HG03175 (cell line): ENCODE results near the gene PLEKHH3.

Experiments
- ATAC-seq: cut with Tn5 transposase; IDR thresholded peaks from one replicate; pipeline ENCODE4 v1.9.1; 2021; ENCODE audit warnings: mild to moderate bottlenecking, moderate library complexity; ENCODE audit not compliant: unreplicated experiment

The PLEKHH3 gene, protein sequence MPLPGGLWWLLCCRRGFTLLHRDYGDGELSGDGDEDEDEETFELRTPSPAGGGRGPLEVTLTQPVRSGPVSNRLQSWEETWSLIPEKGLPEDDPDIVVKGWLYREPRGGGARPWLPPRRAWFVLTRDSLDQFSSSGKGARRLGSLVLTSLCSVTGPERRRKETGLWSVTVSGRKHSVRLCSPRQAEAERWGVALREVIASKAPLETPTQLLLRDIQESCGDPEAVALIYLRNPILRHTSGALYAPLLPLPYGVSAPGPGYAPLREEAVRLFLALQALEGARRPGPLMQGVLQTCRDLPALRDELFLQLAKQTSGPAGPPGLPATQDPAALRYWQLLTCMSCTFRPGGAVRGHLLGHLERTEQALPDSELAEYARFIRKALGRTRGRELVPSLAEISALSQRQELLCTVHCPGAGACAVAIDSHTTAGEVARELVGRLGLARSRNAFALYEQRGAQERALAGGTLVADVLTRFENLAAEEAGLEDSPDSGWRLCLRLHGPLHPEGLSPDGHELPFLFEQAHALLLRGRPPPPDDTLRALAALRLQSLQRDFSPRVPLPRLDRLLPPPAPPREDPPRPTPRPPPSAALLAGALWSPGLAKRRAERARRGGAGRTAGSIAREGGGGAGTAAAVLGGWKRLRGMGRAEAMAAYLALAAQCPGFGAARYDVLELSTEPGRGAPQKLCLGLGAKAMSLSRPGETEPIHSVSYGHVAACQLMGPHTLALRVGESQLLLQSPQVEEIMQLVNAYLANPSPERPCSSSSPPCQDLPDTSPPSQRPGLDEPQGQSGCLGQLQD

DNA sequence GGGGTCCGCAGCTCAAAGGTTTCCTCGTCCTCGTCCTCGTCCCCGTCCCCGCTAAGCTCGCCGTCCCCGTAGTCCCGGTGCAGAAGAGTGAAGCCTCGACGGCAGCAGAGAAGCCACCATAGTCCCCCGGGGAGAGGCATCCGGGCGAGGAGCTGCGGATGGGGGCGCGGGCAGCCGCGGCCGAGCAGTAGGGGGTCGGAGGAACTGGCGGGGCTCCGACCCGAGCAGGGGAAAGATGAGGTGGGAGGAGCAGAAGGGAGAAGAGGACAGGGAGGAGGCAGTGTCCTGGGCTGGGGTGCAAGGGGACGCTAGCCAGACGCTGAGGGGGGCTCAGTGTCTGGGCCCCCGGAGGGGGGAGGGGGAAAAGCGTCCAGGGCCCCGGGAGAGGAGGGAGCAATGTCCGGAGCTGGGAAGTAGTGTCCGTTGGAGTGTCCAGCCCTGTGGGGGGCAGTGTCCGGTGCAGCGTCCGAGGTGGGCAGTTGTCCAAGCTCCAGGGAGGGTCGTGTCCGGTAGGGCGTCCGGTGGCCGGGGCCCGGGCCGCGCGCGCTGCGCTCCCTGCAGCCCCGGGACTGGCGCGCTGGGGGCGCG lies at the start of gene PLEKHH3:
TSS of gene PLEKHH3 (minus strand) at position 571 of the 588 bp plus-strand sequence. CDS start at position 140, 431 bp downstream.
- ATAC-seq, result no peak

DNA sequence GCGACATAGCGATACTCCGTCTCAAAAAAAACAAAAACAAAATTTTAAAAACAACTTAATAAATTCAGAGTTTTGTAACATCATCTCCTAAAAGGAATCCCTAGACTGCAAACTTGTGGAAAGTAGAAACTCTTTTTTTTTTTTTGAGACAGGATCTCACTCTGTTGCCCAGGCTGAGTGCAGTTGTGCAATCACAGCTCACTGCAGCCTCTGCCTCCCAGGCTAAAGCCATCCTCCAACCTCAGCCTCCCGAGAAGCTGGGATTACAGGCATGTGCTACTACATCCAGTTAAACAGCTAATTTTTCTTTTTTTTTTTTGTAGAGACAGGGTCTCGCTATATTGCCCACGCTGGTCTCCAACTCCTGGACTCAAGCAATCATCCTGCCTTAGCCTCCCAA lies 48.3 kb upstream of the PLEKHH3 start:
- ATAC-seq, result no peak

DNA sequence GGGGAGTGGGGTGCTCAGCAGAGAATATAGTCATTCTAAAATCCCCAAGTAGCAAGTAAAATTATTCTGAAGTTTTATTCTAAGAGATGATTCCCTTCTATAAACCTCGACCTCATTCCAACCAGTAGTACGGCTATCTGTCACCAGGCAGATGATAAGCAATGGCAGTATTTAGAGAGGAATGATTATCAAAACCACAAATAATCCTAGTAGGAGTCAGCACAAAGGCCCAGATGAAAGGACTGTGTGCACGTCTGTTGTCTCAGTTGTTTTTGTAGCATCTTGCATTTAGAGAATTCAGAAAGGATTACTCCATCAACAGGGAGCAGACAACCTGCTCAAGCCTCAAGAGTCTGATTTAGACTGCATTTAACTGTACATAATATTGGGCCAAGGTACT lies 46.8 kb upstream of the PLEKHH3 start:
- no peak for ATAC-seq

DNA sequence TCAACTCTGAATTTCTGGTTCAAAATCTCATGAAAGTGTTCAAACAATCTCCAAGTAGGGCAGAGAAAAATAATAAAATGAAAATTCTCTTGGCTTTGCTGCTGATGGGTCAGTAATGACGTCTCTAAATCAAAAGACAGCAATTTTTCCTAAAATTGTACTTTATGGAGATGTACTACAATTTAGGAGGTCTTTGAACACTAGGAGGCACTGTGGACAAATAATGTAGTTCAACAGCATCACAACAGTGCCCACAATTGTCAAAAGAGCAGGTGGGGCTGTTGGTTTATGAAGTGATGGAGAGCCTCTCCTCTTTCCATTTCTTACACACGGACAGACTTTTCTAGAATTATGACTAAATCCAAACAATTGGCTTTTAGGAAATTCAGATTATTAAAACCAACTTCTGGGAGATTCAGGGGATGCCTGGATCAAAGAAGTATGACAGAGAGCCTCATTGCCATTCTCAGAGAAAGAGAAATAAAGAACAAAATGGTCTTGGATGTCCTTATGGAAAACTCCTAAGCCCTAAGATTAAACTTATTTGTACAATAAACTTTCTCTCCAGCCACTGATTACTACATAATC lies 44.3 kb upstream of the PLEKHH3 start:
- no peak for ATAC-seq

DNA sequence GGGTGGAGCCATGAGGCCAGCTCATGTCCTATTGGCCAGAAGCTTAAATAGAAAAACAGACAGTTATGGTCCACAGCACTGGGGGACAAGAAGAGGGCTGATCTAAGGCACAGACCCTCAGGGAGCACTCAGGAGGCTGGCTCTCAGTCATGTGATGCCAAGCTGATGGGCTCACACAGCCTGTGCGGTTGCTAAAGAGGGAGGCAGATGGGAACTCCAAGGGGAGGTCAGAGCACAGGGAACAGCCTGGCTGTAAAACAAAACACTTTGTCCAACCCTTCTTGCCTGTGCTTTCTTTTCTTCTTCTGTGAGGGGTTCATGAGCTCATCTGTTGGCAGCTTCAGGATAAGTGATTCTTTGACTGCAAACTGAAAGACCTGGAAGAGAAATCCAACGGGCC lies 32.8 kb upstream of the PLEKHH3 start:
- no peak for ATAC-seq

DNA sequence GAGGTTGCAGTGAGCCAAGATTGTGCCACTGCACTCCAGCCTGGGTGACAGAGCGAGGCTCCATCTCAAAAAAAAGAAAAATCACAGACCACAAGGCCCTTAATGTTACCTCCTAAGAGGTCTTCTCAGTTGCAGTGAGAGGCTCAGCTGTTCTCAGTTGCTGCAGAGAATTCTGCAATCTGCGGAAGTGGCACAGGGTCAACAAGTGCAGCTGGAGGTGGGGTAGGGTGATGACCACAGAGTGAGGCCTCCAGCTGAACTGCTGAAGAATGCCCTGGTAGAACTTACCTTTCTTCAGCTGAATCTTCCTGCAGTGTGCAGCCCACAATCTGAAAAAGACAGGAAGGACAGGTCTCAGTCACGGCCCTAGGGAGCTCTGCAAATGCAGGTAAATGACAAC lies 31.8 kb upstream of the PLEKHH3 start:
- no peak for ATAC-seq

DNA sequence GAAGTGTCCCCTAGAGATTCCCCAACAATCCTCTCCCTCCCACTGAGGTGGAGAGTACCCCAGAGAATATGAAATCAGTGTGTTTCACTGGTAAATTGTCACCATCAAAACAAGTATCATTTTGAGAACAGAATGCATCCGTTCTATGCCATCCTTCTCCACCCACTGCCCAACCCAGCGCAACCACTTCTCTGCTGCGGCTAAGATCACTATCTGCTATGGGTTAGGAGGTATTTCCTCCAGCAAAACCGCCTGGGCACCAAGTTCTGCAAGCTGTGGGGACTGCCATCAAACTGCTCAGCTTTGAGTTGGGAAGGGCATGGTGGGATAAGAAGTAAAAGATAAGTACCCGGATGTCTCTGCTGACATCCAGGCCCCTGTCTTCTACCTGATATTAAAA lies 29.9 kb upstream of the PLEKHH3 start:
- ATAC-seq, result no peak

DNA sequence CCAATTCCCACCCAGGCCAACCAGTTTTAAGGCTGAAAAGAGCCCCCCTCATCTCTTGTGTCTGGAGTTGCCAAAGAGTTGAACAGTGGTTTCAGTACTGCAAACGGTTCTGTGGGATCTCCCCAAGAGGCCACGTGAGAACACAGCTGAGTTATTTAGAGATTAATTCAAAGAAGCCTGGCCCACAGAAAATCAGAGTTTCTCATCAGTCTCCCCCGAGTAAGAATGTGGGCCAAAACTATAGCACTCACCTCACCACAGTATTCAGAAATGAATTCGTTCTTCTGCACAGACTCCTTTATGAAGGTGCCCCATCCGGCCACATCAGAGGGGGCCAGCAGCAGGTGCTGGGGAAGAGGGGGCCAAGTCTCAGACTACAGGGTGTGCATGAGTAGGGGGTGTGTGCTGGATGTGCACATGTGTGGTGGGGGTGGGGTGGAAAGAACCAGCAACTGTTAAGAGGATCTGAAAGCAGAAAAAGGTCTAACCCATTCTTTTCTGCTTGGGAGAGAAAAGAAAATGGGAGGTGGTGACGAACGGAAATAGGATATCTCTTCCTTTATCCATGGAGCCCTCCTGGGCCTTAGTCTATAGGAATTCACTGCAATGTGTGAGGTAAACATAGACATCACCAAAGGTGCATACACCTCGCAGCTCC lies 28.2 kb upstream of the PLEKHH3 start:
- peak; percentile 62 for ATAC-seq

DNA sequence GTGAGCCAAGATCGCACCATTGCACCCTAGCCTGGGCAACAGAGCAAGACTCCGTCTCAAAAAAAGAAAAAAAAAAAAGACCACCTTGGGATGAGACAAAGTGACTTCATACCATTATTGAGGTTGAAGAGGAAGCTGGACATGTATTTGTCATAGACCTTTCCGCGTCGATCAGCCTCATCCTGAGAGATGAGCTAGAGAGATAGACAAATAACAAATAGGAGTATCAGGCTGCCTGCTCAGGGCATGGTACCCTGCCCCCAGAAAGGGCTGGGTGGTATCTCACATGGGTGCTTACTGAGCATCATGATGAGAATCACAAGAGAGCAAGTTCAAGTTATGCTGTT lies 27.7 kb upstream of the PLEKHH3 start:
- peak; percentile 21 for ATAC-seq

DNA sequence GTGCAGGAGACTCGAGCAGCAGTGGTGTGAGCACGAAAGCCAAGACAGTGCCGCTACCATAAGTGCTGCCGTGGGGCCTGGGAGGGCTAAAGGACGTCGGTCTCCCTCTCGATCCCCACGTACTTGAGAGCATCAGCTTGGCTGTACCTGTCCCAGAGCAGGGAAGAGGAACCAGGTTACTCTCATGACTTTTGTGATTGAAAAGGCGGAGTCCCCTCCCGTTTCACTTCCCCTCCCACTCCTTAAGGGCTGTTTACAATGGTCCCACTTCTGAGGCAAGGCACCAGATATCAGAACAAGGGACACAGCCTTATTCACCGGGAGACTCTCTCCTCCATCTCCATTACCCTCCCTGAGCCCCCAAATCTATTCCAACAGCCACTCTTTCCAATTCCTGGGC lies 25.7 kb upstream of the PLEKHH3 start:
- no peak for ATAC-seq

DNA sequence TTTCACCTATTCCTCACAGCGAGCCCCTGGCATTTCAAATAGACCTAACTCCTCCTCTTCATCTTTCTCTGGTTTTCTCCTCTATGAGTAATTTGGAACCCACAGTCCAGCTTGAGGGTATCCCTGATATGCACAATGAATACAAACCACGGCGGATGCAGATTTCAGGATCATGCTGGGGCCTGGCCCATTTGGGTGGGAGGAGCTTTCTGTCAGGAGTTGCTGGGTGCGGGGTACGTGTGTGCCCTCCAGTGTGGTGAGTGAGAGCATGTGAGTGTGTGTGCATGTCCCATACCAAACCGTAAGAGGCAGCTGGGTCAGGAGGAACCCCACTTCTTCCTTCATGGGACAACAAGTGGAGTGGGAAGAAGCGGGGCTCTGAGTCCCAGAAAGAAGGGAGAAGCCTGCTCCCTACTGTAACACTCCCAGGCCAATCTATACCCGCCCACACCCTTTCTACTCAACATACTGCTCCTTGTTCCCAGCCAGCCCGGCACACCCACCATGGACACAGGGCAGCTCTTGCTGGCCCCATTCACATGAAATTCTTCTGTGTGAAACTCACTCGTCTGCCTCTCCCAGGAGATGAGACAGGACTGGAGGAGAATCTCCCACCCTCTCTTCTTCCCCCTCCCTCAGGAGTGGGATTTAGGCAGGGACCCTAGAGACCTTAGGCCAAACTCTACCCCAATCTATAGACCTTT lies 23.9 kb upstream of the PLEKHH3 start:
- no peak for ATAC-seq

DNA sequence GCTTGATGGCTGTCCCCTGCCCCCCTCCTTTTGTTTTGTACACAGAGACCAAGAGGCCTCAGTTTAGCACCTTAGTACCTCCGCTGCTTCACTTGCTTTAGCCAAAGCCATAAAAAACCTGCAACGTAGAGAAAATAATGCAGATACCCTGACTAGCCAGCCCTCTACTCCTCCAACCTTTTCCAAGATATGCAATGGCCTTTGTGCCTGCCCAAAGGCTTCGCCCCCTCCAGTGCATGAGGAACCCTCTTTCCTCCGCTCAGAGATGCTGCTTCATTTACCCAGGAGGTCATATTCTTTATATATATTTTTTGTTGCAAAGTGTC lies 22.6 kb upstream of the PLEKHH3 start:
- no peak for ATAC-seq

DNA sequence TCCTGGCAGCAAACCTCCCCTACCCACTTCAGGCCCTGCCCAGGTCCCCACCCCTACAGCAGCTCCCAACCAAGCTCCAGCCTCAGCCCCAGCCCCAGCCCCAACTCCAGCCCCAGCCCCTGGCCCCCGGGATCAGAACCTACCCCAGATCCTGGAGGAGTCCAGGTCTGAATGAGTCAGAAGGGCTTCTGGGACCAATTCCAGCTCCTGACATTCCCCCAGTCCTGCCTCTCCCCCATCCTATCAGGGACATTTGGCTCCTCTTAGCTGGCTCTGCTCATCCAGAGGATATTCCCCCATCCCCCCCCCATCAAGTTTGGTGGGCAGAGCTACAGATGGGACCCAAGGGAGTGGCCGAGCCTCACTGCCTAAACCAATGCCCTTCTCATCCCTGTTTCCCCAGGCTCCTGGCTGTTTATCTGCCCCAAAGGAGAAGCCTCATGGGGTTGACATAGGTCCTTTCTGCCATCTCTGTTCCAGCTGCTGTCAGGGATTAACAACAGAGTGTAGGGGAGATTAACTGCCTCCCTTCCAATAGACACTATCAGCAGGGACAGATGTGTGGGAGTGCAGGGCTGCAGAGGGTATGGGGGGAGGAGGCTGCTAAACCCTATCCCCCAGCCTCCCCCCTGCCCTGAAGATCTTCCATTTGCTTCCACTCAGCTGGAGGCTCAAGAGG lies 22.1 kb upstream of the PLEKHH3 start:
- ATAC-seq, result no peak

DNA sequence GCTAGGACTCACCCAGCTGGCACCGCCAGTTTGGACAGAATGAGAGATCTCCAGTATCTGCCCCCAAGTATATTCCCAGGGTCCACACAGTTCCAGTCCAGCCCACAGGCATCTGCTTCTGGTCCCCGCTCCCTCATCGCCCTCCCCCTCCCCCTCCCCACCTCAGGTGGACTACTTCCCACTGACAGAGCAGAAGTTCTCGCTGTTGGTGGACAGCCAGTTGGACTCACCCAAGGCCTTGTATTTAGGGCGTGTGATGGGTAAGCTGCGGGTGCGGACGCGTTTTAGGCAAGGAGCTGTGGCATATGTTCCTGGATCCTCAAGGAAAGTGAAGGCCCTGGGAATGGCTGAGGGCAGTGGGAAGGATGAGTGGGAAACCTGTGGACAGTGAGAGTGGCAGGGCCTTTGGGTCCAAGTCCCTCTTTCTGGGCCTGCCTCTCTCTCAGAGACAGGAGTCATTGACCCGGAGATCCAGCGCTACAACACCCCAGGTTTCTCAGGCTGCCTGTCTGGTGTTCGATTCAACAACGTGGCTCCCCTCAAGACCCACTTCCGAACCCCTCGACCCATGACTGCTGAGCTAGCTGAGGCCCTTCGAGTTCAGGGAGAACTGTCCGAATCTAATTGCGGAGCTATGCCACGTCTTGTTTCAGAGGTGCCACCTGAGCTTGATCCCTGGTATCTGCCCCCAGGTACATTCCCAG lies 20.5 kb upstream of the PLEKHH3 start:
- no peak for ATAC-seq

DNA sequence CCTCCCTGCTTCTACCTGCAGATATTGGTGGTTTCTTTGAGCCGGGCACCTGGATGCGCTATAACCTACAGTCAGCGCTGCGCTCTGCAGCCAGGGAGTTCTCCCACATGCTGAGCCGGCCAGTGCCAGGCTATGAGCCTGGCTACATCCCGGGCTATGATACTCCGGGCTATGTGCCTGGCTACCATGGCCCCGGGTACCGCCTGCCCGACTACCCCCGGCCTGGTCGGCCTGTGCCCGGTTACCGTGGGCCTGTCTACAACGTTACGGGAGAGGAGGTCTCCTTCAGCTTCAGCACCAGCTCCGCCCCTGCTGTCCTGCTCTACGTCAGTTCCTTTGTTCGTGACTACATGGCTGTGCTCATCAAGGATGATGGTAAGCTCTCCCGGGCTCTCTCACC lies 18.7 kb upstream of the PLEKHH3 start:
- no peak for ATAC-seq

DNA sequence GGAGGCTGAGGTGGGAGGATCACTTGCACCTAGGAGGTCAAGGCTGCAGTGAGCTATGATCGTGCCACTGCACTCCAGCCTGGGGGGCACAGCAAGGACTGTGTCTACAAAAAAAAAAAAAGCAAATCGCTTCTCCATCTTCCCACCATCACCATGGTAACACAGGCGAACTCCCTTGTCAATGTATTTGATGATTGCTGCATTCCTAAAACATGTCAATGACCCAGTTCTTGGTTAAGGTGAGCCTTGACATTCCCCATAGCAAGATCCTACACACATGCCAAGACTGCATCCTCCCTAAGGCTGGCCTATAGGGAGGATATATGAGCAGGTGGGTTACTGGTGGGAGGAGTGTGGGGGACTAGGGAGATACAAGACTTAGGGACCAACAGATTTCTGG lies 17.7 kb upstream of the PLEKHH3 start:
- ATAC-seq, result no peak

DNA sequence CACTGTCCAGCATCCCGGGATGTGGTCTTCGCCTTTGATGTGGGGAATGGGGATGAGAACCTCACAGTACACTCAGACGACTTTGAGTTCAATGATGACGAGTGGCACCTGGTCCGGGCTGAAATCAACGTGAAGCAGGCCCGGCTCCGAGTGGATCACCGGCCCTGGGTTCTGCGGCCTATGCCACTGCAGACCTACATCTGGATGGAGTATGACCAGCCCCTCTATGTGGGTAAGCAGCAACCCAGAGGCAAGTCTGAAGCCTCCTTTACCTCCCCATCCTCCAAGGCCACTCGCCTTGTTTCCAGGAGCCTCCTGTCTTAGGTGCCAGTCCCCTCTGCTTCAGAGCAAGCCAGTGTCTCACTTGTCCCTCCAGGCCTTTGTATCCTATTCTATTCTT lies 15.7 kb upstream of the PLEKHH3 start:
- no peak for ATAC-seq

DNA sequence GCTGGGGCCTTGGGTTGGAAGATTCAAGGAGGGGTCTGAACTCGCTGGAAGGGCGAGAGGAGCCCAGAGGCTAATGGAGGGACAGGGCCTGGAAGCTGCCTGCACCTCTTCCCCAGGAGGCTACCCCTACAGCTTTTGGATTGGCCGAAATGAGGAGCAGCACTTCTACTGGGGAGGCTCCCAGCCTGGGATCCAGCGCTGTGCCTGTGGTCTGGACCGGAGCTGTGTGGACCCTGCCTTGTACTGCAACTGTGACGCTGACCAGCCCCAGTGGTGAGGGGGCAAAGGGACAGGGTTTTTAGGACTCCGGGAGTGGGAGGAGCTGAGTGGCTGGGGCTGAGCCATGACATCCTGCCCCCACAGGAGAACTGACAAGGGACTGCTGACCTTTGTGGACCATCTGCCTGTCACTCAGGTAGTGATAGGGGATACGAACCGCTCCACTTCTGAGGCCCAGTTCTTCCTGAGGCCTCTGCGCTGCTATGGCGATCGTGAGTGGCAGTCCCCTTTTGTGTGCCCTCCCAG lies 14.3 kb upstream of the PLEKHH3 start:
- ATAC-seq, result no peak

DNA sequence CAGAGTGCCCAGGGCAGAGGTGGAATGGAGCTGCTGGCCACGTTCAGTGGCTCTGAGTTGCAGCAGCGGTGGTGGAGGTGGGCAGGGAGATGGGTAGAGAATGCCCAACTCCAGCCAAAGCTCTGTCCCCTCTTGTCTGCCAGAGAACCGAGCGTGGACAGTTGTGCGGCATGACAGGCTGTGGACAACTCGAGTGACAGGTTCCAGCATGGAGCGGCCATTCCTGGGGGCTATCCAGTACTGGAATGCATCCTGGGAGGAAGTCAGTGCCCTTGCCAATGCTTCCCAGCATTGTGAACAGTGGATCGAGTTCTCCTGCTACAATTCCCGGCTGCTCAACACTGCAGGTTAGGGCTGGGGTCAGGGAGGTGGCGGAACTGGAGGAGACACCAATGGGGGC lies 13.8 kb upstream of the PLEKHH3 start:
- no peak for ATAC-seq
